ENCODE measurements around the gene XRCC5.

Gene XRCC5

DNA sequence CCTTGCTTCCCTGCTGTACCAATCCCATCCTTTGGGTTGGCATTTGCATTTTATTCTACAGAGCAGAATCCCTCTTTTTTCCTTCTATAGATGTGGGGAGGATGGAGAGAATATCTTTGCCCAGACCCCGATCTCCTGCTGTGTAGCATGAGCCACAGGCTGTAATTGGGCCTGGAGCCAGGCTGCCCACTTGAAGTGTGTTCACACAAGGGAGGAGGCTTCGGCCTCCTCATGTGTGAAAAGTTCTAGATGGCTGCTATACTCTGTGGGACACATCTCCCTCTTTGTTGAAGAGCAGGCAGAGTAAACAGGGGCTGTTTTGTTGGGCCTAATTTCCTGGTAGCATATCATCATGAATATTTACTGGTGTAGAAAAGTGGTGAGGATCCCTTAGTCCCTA, 126.3 kb downstream of the XRCC5 start:
- no peak for DNase-seq

DNA sequence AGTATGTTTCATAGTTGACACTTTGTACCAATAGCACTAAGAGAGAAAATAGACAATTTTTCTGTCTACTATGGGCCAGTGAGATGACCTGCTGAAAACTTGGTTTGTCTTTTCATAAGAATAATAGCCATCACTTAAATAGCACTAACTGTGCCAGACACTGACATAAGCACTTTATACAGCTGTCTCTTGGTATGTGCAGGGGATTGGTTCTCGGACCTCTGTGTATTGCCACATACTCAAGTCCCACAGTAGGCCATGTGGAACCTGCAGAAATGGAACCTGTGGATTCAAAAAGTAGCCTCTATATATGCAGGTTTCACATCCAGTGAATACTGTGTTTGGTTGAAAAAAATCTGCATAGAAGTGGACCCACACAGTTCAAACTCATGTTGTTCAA, 126.7 kb downstream of the XRCC5 start:
- DNase-seq: no peak

DNA sequence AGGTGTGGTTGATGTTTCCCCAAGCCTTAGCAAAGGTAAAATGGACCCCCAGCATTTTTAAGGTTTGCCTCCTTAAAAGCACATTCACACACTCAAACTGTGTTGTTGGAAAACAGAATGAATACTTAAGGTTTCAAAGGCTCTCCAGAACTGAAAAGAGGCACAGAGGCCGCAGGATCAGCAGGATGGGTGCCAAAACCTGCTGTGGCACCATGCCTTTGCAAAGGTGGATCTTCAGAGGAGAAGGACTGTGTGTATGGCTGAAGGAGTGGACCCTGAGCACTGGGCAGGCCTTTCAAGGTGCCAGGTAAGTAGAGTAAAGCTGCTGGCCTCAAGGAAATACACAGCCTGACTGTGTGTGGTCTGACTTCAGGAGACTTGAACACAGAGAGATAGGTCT, 127.3 kb downstream of the XRCC5 start:
- DNase-seq: no peak

DNA sequence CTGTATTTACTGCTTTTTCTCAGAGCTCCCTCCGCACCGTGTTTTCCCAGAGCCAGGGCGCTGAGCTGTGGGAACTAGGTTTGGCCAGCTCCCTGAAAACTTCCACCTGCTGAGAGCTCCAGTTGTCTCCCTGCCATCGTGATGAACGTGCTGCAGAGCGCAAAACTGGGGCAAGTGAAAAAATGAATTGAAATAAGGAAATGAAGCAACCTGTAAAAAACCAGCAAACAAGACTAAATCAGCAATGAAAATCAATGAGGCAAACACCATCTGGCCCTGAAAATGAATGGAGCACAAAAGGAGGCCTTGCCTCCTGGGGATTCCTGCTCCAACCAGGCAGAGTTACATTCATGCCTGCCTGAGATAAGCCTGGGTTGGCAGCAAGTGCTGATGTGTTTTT, 133.2 kb downstream of the XRCC5 start:
- no peak for DNase-seq

DNA sequence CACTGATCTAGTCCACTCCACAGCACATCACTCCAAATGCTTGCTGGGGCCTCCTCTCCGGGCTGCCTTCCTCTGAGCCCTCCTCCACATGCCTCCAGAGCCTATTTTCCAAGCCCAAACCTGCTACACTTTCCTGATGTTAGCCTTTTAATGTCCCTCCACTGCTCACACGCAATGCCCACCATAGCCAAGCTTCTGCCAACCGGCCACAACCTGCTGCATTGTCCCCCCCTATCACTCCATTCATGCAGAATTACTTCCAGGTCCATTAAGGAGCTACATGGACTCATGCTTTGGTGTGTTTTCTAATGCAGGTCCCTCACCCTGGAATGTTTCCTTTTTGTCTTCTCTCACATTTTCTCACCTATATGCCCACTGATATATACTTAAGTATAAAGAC, 133.9 kb downstream of the XRCC5 start:
- DNase-seq: no peak

DNA sequence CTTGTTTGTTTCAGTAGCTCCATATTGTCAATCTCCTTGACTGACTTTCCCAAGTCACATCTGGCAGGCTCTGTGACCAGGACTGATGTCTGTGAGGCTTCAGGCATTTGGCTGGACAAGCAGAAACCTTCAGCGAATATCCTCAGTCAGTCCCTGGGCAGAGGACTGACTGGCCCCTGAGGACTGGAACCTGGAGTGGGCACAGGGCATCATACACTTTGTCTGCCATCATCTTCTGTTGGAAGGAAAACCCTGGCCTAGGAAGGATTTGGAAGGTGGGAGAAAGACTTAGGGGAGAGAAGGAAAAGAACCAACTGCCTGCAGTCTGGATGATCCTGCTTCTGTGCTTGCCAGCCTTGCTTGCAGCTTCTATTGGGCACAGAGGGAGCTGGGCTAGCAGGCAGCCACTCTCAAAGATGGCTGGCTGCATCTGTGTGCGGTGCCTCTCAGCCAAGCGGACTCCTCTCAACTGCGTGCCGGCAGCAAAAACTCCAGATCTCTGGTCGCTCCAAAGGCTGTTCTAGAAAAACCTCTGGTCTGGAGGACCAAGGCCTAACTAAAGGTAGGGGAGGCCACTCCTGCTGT, 136.3 kb downstream of the XRCC5 start:
- no peak for DNase-seq

DNA sequence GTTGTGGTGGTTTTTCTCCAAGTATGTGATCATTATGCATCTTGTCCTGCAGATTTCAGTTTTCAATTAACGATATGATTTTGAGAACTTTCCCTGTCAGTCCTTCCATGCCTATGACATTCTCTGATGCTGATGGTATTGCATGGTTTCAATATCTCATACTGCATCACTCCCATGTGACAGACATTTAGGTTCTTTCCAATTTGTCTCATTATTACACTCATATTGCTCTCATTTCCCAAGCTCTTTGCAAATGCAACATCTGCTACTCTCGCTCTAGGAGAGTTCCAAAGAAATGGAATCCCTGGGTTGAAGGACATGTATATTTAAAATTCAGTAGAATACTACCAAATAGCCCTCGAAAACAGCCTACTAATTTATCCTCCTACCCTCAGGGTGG, 137.6 kb downstream of the XRCC5 start:
- DNase-seq: no peak
